Measurements from ENCODE around the gene HACL1. TPM values are rescaled to one million over a fixed set of nuclear protein-coding genes. Genes with fewer than 3 reads are reported as not detected.
A peak's percentile ranks its signal among the peaks of the same experiment; 100 is the strongest.
"Not testable (repeated sequence)": the region's sequence is repeated elsewhere in the genome, so short reads cannot be mapped to it uniquely, and the experiment has no call there.

HACL1 gene
- total RNA-seq, 1 donor from 2014 or later = 17.5 TPM

DNA sequence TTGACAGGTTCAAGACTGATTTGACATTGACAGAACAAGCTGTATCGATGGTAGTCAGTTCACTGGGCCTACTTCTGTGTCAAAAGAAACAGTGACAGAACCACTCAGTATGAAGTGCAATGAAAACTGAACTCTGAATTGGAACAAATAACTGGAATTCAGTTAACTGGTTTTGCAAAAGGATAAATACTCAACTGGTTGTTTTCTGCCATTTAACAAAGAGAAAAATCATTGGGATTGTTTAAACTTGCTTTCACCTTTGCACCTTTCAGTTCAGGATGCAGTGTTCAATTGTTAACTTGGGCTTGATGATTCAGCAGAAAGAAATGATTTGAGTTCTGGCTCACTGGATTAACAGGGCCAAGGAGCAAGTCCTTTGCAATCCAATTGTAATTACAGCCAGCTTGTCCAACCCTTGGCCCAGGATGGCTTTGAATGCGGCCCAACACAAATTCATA is 5.1 kb upstream of the HACL1 start:
- H3K27ac Mint-ChIP-seq (ENCODE audit: unreplicated experiment) = no peak overlapping the region
- H3K27me3 Mint-ChIP-seq (ENCODE audit: unreplicated experiment) = peaks cover 7% of the 10 kb centered on the region
- H3K9me3 Mint-ChIP-seq (ENCODE audit: unreplicated experiment) = no peaks in the 10 kb centered on the region
- TF ChIP-seq, protein P1, sequence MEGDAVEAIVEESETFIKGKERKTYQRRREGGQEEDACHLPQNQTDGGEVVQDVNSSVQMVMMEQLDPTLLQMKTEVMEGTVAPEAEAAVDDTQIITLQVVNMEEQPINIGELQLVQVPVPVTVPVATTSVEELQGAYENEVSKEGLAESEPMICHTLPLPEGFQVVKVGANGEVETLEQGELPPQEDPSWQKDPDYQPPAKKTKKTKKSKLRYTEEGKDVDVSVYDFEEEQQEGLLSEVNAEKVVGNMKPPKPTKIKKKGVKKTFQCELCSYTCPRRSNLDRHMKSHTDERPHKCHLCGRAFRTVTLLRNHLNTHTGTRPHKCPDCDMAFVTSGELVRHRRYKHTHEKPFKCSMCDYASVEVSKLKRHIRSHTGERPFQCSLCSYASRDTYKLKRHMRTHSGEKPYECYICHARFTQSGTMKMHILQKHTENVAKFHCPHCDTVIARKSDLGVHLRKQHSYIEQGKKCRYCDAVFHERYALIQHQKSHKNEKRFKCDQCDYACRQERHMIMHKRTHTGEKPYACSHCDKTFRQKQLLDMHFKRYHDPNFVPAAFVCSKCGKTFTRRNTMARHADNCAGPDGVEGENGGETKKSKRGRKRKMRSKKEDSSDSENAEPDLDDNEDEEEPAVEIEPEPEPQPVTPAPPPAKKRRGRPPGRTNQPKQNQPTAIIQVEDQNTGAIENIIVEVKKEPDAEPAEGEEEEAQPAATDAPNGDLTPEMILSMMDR (IDR thresholded peaks at IDR 0.05; ENCODE audit: unreplicated experiment) = no peak
- H3K36me3 Mint-ChIP-seq (ENCODE audit: low read depth, unreplicated experiment) = peaks cover 16% of the 10 kb centered on the region
- no peak overlapping the region for H3K4me3 Mint-ChIP-seq (ENCODE audit: unreplicated experiment)
- DNase-seq (ENCODE audit: low spot score) = no peak
- H3K4me1 Mint-ChIP-seq (ENCODE audit: unreplicated experiment) = peaks cover 13% of the 10 kb centered on the region

DNA sequence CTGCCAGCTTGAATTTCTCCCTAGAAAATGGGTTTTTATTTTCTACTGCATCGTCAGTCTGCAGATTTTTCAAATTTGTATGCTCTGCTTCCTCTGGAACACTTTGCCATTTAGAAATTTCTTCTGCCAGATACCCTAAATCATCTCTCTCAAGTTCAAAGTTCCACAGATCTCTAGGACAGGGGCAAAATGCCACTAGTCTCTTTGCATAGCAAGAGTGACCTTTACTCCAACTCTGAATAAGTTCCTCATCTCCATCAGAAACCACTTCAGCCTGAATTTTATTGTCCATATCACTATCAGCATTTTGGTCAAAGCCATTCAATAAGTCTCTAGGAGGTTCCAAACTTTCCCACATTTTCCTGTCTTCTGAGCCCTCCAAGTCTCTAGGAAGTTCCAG is 3.2 kb upstream of the HACL1 start:
- H3K27ac Mint-ChIP-seq (ENCODE audit: unreplicated experiment); H3K9me3 Mint-ChIP-seq (ENCODE audit: unreplicated experiment); DNase-seq (ENCODE audit: low spot score); H3K27me3 Mint-ChIP-seq (ENCODE audit: unreplicated experiment); H3K4me3 Mint-ChIP-seq (ENCODE audit: unreplicated experiment): not testable (repeated sequence)
- peaks cover 22% of the 10 kb centered on the region for H3K36me3 Mint-ChIP-seq (ENCODE audit: low read depth, unreplicated experiment)
- peaks cover 25% of the 10 kb centered on the region for H3K4me1 Mint-ChIP-seq (ENCODE audit: unreplicated experiment)

- DNase-seq (ENCODE audit: low spot score); H3K27ac Mint-ChIP-seq (ENCODE audit: unreplicated experiment); H3K9me3 Mint-ChIP-seq (ENCODE audit: unreplicated experiment); H3K27me3 Mint-ChIP-seq (ENCODE audit: unreplicated experiment): not testable (repeated sequence)
- H3K4me3 Mint-ChIP-seq (ENCODE audit: unreplicated experiment) = peak overlapping the region; percentile 100
- peaks cover 25% of the 10 kb centered on the region for H3K4me1 Mint-ChIP-seq (ENCODE audit: unreplicated experiment)
- peaks cover 28% of the 10 kb centered on the region for H3K36me3 Mint-ChIP-seq (ENCODE audit: low read depth, unreplicated experiment)
These were observed 1.4 kb upstream of the HACL1 start for GRCh38 chr3:15602816-15603215.

DNA sequence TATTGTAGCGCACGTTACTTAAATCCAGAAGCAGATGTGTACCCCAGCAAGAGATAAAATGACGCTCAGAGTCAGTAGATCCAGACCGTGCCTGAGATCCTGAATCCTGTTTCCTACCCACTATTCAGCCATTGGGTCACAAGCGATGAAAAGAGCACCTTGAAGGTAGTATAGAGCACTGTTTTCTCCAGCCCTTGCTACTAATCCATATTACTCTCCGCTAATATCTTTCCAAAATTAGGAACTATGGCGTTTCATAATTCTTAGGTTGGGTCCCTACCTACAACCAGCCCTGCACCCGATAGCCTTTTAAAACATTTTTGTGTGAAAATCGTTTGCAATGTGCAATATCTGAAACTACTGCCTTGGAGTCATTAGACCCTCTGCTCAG is 772 bp upstream of the HACL1 start:
- H3K36me3 Mint-ChIP-seq (ENCODE audit: low read depth, unreplicated experiment) = peaks cover 28% of the 10 kb centered on the region
- peaks cover 25% of the 10 kb centered on the region for H3K4me1 Mint-ChIP-seq (ENCODE audit: unreplicated experiment)
- no peaks in the 10 kb centered on the region for H3K9me3 Mint-ChIP-seq (ENCODE audit: unreplicated experiment)
- H3K27me3 Mint-ChIP-seq (ENCODE audit: unreplicated experiment) = peaks cover 9% of the 10 kb centered on the region
- H3K4me3 Mint-ChIP-seq (ENCODE audit: unreplicated experiment) = peak overlapping the region; percentile 100
- TF ChIP-seq, protein P1 (IDR thresholded peaks at IDR 0.05; ENCODE audit: unreplicated experiment) = no peak
- no peak for DNase-seq (ENCODE audit: low spot score)
- H3K27ac Mint-ChIP-seq (ENCODE audit: unreplicated experiment) = peak overlapping the region; percentile 94

DNA sequence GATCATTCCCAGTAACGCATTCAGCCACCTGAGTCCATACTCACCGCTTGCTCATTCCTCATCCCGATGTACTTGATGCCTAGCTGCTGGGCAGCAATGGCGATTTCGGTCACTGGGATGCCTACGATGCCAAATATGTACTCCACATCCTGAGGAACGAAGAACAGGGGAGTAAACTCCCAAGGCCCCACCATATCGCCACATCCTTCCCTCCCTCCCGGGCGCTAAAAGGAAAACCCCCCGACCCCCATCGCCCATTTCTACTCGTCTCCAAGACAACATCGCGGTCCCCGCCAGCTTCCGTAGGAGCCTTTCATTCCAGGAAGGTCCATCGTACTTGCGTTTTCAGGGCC is 347 bp downstream of the HACL1 start:
- peaks cover 20% of the 10 kb centered on the region for H3K4me1 Mint-ChIP-seq (ENCODE audit: unreplicated experiment)
- TF ChIP-seq, protein P1 (IDR thresholded peaks at IDR 0.05; ENCODE audit: unreplicated experiment) = no peak
- no peaks in the 10 kb centered on the region for H3K9me3 Mint-ChIP-seq (ENCODE audit: unreplicated experiment)
- H3K27me3 Mint-ChIP-seq (ENCODE audit: unreplicated experiment) = peaks cover 9% of the 10 kb centered on the region
- peak overlapping the region; percentile 100 for H3K4me3 Mint-ChIP-seq (ENCODE audit: unreplicated experiment)
- peaks cover 28% of the 10 kb centered on the region for H3K36me3 Mint-ChIP-seq (ENCODE audit: low read depth, unreplicated experiment)
- H3K27ac Mint-ChIP-seq (ENCODE audit: unreplicated experiment) = peak overlapping the region; percentile 94
- DNase-seq (ENCODE audit: low spot score) = no peak

GRCh38 chr3:15595955-15596354 is 5.4 kb downstream of the HACL1 start:
- H3K27me3 Mint-ChIP-seq (ENCODE audit: unreplicated experiment) = peaks cover 3% of the 10 kb centered on the region
- no peak overlapping the region for H3K27ac Mint-ChIP-seq (ENCODE audit: unreplicated experiment)
- peaks cover 8% of the 10 kb centered on the region for H3K4me1 Mint-ChIP-seq (ENCODE audit: unreplicated experiment)
- no peak for DNase-seq (ENCODE audit: low spot score)
- peaks cover 12% of the 10 kb centered on the region for H3K36me3 Mint-ChIP-seq (ENCODE audit: low read depth, unreplicated experiment)
- TF ChIP-seq, protein P1 (IDR thresholded peaks at IDR 0.05; ENCODE audit: unreplicated experiment) = no peak
- no peaks in the 10 kb centered on the region for H3K9me3 Mint-ChIP-seq (ENCODE audit: unreplicated experiment)
- no peak overlapping the region for H3K4me3 Mint-ChIP-seq (ENCODE audit: unreplicated experiment)

Measured in endothelial cell (in vitro differentiated cells).